NCI-H774 (cell line): Measurements from ENCODE around the gene SMARCE1.
A peak's percentile ranks its signal among the peaks of the same experiment; 100 is the strongest.

Experiments used
- DNase-seq: peaks from one replicate; lab custom pipeline; 2025; lab: John Stamatoyannopoulos, UW

Gene SMARCE1

DNA sequence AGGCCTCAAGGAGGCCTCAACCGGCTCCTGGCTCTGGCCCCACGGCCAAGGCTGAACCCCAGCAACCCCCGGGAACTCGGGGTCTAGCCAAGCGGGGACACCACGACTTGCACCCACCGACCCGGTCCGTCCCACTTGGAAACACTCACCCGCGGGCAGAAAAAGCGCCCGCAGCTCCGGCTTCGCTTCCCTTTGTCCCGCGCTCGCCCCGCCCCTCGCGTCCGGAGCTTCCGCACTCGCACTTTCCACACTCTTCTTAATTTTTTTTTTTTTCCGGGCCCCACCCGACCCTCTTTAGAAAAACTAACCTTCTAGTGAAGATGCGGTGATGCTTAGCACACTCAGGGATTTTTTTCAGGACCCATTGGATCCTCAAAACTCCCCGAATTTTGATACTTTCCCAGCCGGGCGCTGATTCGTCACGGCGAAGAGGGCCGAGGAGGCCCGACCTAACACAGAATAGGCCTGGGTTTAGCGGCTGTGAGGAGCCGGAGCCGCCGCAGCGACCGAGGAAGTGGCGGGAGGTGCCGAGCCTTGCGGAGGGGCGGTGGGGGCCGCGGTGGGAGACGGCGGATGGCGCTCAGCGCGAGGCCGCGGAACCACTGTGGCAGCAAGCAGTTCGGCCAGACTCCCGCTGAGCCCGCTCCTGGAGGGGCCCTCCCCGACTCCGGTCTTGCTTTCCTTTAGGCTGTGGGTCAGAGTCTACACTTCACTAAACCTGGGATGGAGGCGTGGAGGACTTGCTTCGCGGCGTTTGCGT, at the start of gene SMARCE1:
SMARCE1 (minus strand) TSS at position 195 of the 760 bp plus-strand sequence. CDS start 2,016 bp downstream, outside the sequence.
- peak; percentile 87 for DNase-seq

GRCh38 chr17:40697297-40697696, 49.7 kb upstream of the SMARCE1 start:
- no peak for DNase-seq

- DNase-seq: no peak
These were observed 49.0 kb upstream of the SMARCE1 start for GRCh38 chr17:40696651-40697072.

- DNase-seq: no peak
These were observed 48.4 kb upstream of the SMARCE1 start for GRCh38 chr17:40695874-40696472.

GRCh38 chr17:40694584-40694983, 47.0 kb upstream of the SMARCE1 start:
- no peak for DNase-seq

- DNase-seq: no peak
These were observed 39.5 kb upstream of the SMARCE1 start for GRCh38 chr17:40687106-40687505.

DNA sequence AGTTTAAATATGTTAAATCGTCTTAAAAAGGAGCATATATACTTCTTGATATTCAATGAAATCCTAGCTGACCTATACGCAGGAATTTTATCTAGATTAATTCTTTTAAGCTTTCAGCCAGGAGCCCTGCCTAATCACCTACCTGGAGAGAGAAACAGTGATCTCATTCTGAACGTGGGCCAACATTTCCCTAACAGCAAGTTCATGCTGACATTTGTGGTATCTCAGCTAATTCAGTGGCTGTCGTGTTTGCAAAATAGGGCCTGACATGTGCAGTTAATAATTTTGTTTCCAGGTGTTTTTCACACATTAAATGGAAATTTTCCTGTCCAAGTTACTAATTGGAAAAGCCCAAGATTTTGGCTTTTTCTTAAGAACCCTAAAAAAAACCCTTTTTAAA, 38.6 kb upstream of the SMARCE1 start:
- peak; percentile 23 for DNase-seq

- DNase-seq: no peak
These were observed 33.4 kb upstream of the SMARCE1 start for GRCh38 chr17:40680998-40681397.

DNA sequence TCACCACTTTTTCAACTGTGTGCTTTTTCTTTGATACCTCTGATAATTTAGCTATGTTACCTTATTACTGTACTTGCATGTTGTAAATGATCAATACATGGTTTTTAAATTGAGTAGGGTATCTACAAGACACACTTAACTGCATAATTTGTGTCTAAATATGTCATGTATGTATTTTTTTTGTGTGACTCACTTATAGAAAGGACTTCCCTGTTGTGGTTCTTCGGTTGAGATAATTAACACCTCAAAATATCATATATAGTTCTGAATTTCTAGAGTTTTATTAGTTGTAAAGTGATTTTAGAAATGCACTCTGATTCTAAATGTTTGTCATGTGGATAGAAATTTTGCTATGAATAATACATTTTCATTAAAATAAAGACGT, 31.9 kb upstream of the SMARCE1 start:
- DNase-seq: no peak

DNA sequence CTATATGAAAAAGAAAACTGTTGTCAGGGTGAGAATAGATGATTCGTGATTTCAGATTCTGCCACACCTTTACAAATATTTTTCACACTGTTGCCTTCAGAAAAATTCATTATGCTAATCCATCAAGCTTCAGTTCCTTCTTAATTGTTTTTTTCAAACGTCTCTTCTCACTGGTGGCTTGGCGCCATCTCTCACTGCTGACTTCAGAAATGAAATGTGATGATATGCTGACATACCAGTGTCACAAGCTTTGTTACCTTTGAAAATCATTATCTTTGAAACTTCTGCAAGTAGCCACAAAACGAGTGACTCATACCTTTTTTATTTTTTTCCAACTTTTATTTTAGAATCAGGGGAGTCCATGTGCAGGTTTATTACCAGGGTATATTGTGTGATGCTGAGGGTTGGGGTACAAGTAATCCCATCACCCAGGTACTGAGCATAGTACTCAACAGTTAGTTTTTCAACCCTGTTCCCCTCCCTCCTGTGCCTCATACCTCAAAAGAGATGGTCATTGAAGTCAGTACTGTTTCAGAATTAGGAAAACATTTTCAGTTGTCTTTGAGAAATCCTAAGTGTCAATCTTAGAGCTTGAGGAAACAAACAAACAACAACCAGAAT, 31.4 kb upstream of the SMARCE1 start:
- no peak for DNase-seq

DNA sequence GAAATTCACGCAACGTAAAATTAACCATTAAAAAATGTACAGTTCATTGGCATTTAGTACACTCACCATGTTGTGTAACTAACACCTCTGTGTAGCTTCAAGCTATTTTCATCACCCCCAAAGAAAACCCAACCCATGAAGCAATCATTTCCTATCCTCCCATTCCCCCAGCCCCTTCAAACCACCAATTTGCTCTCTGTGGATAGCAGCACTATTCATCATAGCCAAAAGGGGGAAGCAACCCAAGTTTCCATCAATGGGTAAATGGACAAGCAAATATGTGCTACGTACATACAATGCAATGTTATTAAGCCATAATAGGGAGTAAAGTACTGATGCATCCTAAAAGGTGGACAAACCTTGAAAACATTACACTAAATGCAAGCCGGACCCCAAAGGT, 28.3 kb upstream of the SMARCE1 start:
- no peak for DNase-seq

DNA sequence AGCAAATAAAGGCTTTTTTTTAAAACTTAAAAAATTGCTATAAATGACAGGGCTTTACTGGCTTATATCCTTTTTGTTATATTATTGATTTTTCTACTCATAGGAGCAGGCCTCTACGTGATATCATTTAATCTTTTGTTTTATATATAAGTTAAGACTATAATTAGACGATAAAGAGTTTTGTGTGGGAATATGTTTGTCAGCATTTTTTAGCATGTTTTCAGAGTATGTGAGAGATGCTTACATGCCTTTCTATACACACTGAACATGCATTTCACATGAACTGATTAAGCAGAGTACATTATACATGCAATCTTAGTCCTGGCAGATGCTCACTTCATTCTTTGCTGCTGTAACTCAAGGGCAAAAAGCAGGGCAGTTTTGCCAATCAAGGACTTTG, 25.0 kb upstream of the SMARCE1 start:
- DNase-seq: no peak

DNA sequence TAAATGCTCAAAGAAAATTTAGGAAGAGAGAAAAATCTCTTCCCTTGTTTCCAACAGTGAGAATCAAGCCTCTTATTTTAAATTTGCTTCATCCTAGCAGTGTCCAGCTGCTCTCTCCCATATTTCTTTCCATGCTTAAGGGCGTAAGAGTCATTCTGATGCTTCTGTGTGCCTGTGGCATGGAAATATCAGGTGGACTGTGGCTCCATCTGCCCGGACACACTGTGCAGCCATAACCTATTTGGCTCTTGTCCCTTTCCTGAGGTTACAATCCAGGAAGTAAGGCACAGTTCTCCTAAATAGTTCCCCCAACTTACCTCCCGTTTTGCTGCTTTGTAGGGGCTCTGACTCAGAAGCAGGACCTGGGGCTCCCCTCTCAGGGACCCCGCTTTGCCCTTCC, 23.7 kb upstream of the SMARCE1 start:
- DNase-seq: no peak

DNA sequence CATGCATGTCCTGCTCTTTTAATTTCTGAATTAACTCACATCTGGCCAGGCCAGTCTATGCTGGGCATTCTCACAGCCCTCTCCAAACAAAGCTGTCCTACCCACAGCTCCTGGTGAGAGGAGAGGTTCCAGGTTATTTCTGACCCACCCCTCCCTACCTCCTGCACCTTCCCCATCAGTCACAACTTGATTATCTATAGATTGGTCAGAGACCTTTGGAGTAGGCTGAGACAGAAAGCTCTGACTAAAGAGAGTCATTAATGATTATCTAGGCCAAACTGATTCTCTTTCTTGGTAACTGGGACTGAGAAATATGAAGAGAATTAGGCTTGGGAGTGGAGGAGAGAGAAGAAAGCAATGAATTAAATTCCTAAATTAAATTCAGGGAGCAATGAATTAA, 18.7 kb upstream of the SMARCE1 start:
- no peak for DNase-seq

- no peak for DNase-seq
These were observed 17.1 kb upstream of the SMARCE1 start, which contains the start of gene KRT222 for GRCh38 chr17:40664582-40665333. Gene KRT222 (minus strand): TSS chr17:40665177. CDS start chr17:40665099, 78 bp downstream.

GRCh38 chr17:40663252-40663651, 15.6 kb upstream of the SMARCE1 start:
- no peak for DNase-seq

DNA sequence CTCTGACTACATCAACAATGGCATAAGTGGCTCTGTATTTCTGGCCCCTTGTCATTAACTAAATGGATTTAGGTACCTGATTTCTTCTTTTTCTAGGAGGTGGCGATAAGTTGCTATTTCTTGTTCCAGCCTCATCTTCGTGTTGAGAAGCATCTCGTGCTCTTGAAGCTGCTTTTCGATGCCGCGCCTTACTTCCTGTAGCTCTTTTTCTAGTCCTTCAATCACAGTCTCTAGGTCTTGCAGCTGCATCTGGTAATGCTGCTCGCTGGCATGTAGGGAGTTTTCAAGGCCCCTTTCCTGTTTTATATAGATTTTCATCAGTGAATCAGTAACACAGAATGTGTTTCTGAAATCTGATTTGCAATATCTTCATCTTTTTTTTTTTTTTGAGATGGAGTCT, 12.3 kb upstream of the SMARCE1 start:
- no peak for DNase-seq

DNA sequence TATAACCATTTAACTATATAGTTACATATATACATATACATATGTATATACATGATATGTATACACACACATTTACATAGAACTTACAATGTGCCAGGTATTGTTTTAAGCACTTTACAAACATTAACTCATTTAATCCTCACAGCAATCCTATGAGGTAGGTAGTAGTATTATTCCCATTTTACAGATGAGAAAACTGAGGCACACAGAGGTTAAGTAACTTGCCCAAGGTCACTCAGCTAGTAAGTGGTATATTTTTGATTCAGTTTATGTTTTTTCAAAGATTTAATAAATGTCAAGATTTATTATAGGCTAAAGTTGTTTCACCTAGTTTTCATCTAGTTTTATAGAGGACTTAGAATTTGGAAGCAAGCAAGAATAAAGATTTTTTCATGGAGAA, 10.8 kb upstream of the SMARCE1 start:
- no peak for DNase-seq

GRCh38 chr17:40651939-40652338, 4.3 kb upstream of the SMARCE1 start:
- DNase-seq: no peak

DNA sequence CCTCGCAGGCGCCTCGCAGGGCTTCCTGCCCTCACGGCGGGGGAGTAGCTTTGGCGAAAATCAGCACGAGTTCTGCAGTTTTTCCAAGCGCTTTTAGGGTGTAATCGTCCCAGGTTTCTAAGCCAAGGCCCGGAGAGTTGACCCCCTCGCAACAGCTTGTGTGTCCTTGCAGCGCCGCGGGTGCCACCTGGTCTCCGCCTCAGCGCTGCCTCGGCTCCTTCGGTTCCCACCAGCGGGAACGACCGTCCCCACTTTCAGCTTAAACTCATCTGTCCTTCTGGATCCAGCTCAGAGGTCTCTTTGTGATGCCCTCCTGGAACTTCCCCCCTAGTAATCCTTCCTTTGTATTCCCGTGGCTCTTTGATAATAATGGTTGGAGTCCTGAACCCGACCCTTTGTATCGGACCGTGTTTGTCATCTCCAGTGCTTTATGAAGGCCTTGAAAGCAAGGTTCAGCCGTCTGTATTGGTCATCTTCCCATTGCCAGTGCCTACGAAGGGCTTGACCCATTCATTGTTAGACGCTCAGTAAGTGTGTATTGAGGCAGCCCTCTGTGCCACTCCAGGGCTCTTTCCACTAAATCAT, 858 bp upstream of the SMARCE1 start:
- DNase-seq: peak; percentile 56

DNA sequence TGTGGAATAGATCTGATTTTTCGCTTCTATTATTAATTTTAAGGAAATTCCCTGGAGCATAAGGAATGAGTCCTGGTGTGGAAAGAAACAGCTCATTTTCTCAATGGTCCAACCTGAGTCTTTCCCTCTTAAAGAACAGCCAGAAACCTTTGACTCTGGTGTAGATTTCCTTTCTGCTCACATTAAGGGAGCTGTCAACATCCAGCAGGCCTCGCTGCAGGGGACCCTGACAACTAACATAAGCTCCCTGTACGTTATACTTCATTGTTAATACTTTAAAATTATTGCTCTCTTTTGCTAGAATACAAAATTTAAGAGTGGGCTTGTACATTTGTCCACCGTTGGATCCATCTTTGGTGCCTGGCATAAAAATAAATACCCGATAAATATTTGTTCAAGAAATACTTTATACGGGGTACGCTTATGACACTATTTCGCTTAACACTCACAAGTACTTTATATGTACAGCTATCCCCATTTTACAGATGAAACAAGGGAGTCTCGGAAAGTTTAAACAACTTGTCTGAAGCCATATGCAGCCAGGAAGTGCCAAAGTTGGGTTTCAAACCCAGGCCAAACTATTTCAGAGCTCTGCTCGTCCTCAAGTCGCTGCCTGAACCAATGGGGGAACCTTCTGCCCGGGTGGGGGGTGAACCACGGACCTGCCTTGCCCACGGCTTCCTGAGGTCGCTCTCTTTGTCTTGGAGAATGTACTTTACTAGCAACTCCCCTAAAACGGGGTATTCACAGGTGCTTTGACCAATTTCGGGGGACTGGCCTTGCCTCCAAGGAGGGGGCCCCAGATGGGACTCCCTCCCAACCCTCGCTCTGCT, 611 bp downstream of the SMARCE1 start:
- DNase-seq: no peak
